ENCODE results near the gene ZNF697. TPM values are rescaled to one million over a fixed set of nuclear protein-coding genes. Genes with fewer than 3 reads are reported as not detected.
"Not testable (repeated sequence)": the region's sequence is repeated elsewhere in the genome, so short reads cannot be mapped to it uniquely, and the experiment has no call there.

The ZNF697 gene
- total RNA-seq, 1 experiment from 2014 or later = 7.1 TPM

- BruUV-seq (replicated peaks) = no TSS peak
- ATAC-seq = no peak
- in situ Hi-C loops (cut with HindIII; ENCODE audit: low pct_unique_long_range_greater_than_20kb, low sequenced_read_pairs) = no loop called here
These were observed 44.4 kb downstream of the ZNF697 start for GRCh38 chr1:119603695-119604094.

GRCh38 chr1:119603241-119603640 lies 44.8 kb downstream of the ZNF697 start:
- BruUV-seq (replicated peaks); POLR2A ChIA-PET; ATAC-seq; H3K4me3 ChIP-seq (ENCODE audit: low read depth in 2 of 2, low read length in 2 of 2); H3K27ac ChIP-seq (ENCODE audit: low read length); intact Hi-C loops (cut with micrococcal nuclease; ENCODE audit: unreplicated experiment); in situ Hi-C loops (cut with HindIII; ENCODE audit: low pct_unique_long_range_greater_than_20kb, low sequenced_read_pairs); H3K4me1 ChIP-seq (ENCODE audit: control insufficient read depth, insufficient read depth, low read length); DNase-seq (ENCODE audit: low read depth, low spot score); H3K36me3 ChIP-seq (ENCODE audit: control insufficient read depth, insufficient read depth, low read length); H3K9me3 ChIP-seq (ENCODE audit: control insufficient read depth, insufficient read depth, low read depth, low read length); H3K27me3 ChIP-seq (ENCODE audit: control insufficient read depth, insufficient read depth, low read length); CTCF ChIA-PET: not testable (repeated sequence)

More at GRCh38 chr1:119603695-119604094, 44.4 kb downstream of the ZNF697 start:
- Histone ChIP-seq H3K27ac (ENCODE audit: low read length) (no peak overlapping the region), H3K9me3 (ENCODE audit: control insufficient read depth, insufficient read depth, low read depth, low read length) (no peaks in the 10 kb centered on the region), H3K4me3 (ENCODE audit: low read depth in 2 of 2, low read length in 2 of 2) (no peak overlapping the region), H3K36me3 (ENCODE audit: control insufficient read depth, insufficient read depth, low read length) (no peaks in the 10 kb centered on the region), H3K4me1 (ENCODE audit: control insufficient read depth, insufficient read depth, low read length) (no peaks in the 10 kb centered on the region), H3K27me3 (ENCODE audit: control insufficient read depth, insufficient read depth, low read length) (no peaks in the 10 kb centered on the region)
- TF ChIP-seq SIN3A (IDR thresholded peaks at IDR 0.05; ENCODE audit: borderline replicate concordance, insufficient read depth, low read depth, low read length) (no peak), REST (IDR thresholded peaks at IDR 0.05; ENCODE audit: insufficient read depth in 1 of 2, low read depth in 2 of 2, low read length in 1 of 2) (no peak), TCF7L2 (IDR thresholded peaks at IDR 0.05; ENCODE audit: low read depth, low read length) (no peak), POLR2AphosphoS5 (IDR thresholded peaks at IDR 0.05; ENCODE audit: low read depth, low read length) (no peak), CTCF (IDR thresholded peaks at IDR 0.05) (no peak)
- no peak for DNase-seq (ENCODE audit: low read depth, low spot score)
- ChIA-PET POLR2A (no interaction called here), CTCF (no interaction called here)
- intact Hi-C loops (cut with micrococcal nuclease; ENCODE audit: unreplicated experiment) = no loop called here

- intact Hi-C loops (cut with micrococcal nuclease; ENCODE audit: unreplicated experiment); H3K36me3 ChIP-seq (ENCODE audit: control insufficient read depth, insufficient read depth, low read length); H3K4me1 ChIP-seq (ENCODE audit: control insufficient read depth, insufficient read depth, low read length); H3K9me3 ChIP-seq (ENCODE audit: control insufficient read depth, insufficient read depth, low read depth, low read length); H3K27me3 ChIP-seq (ENCODE audit: control insufficient read depth, insufficient read depth, low read length); POLR2A ChIA-PET; H3K27ac ChIP-seq (ENCODE audit: low read length); CTCF ChIA-PET; BruUV-seq (replicated peaks); in situ Hi-C loops (cut with HindIII; ENCODE audit: low pct_unique_long_range_greater_than_20kb, low sequenced_read_pairs); DNase-seq (ENCODE audit: low read depth, low spot score); H3K4me3 ChIP-seq (ENCODE audit: low read depth in 2 of 2, low read length in 2 of 2); ATAC-seq: not testable (repeated sequence)
These were observed 45.3 kb downstream of the ZNF697 start for GRCh38 chr1:119602789-119603188.

Measured in Panc1 (cell line).